ENCODE measurements around the gene LAMTOR4. TPM values are rescaled to one million over a fixed set of nuclear protein-coding genes. Genes with fewer than 3 reads are reported as not detected.
A peak's percentile ranks its signal among the peaks of the same experiment; 100 is the strongest.

Gene LAMTOR4
- total and polyA plus RNA-seq, 12 donors, result 33.1 to 266 (median 159) TPM

DNA sequence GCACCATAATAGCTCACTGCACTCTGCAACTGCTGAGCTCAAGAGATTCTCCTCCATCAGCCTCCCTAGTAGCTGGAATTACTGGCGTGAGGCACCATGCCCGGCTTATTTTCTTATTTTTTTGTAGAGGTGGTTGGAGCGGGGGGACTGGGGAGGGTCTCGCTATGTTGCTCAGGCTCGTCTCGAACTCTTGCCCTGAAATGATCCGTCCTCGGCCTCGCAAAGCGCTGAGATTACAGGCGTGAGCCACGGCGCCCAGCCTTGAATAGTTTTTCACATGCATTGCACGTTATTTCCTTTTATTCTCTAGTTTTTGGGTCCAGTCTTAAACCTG lies 526 bp upstream of the LAMTOR4 start:
- no peak for TF ChIP-seq POLR2A (IDR thresholded peaks at IDR 0.05)
- TF ChIP-seq CTCF (IDR thresholded peaks at IDR 0.05), result no peak
- peaks cover 0 to 16% of the 10 kb centered on the region in 2 donors for H3K4me1 ChIP-seq (replicated peaks in 1 of 2)
- H3K4me3 ChIP-seq, result peak overlapping the region in 1 of 4 donors; percentile 76
- H3K9me3 ChIP-seq (replicated peaks in 1 of 3), result no peaks in the 10 kb centered on the region
- WGBS, 4 donors, result 8 to 15% (median 12%) methylated on average over 14 of the region's 14 CpGs
- no peak for DNase-seq
- peak overlapping the region in 2 of 5 donors; percentile 68 to 69 for H3K27ac ChIP-seq
- intact Hi-C loops (cut with DNase I), result no loop called here
- H3K36me3 ChIP-seq (replicated peaks in 1 of 2), result peaks cover 0 to 2% of the 10 kb centered on the region in 2 donors
- H3K27me3 ChIP-seq, result no peaks in the 10 kb centered on the region

- Histone ChIP-seq H3K4me1 (replicated peaks in 1 of 2) (peaks cover under 1 to 22% of the 10 kb centered on the region in 2 donors), H3K27me3 (no peaks in the 10 kb centered on the region), H3K9me3 (replicated peaks in 1 of 3) (no peaks in the 10 kb centered on the region), H3K27ac (peak overlapping the region in 1 of 5 donors; percentile 21), H3K36me3 (replicated peaks in 1 of 2) (peaks cover 0 to 36% of the 10 kb centered on the region in 2 donors), H3K4me3 (no peak overlapping the region)
- no peak for DNase-seq
- TF ChIP-seq CTCF (IDR thresholded peaks at IDR 0.05) (no peak), POLR2A (IDR thresholded peaks at IDR 0.05) (no peak)
- intact Hi-C loops (cut with DNase I), result loop anchor here in 1 of 2 donors (10.0 kb wide), 1 partner anchor 62 kb away; the partner anchor contains the start of gene PVRIG
These were observed 3.7 kb downstream of the LAMTOR4 start for GRCh38 chr7:100152404-100152803.

- TF ChIP-seq POLR2A (IDR thresholded peaks at IDR 0.05), result no peak
- TF ChIP-seq CTCF (IDR thresholded peaks at IDR 0.05), result no peak
- Histone ChIP-seq H3K9me3 (replicated peaks in 1 of 3) (no peaks in the 10 kb centered on the region), H3K27me3 (no peaks in the 10 kb centered on the region), H3K27ac (no peak overlapping the region), H3K36me3 (replicated peaks in 1 of 2) (peaks cover 0 to 36% of the 10 kb centered on the region in 2 donors), H3K4me1 (replicated peaks in 1 of 2) (peaks cover 3 to 25% of the 10 kb centered on the region in 2 donors), H3K4me3 (no peak overlapping the region)
- 89 to 93% (median 91%) methylated on average over 8 to 18 of the region's 18 CpGs for WGBS, 4 donors
- intact Hi-C loops (cut with DNase I), result loop anchor here in 1 of 2 donors (10.0 kb wide), 1 partner anchor 62 kb away; the partner anchor contains the start of gene PVRIG
- no peak for DNase-seq
These were observed 4.4 kb downstream of the LAMTOR4 start for GRCh38 chr7:100152937-100153666.

- DNase-seq, result no peak
- WGBS, 4 donors, result 82 to 89% (median 86%) methylated on average over 16 of the region's 16 CpGs
- Histone ChIP-seq H3K27me3 (no peaks in the 10 kb centered on the region), H3K9me3 (replicated peaks in 1 of 3) (no peaks in the 10 kb centered on the region), H3K4me3 (no peak overlapping the region), H3K36me3 (replicated peaks in 1 of 2) (peaks cover 0 to 36% of the 10 kb centered on the region in 2 donors), H3K4me1 (replicated peaks in 1 of 2) (peaks cover 3 to 25% of the 10 kb centered on the region in 2 donors), H3K27ac (no peak overlapping the region)
- intact Hi-C loops (cut with DNase I), result loop anchor here in 1 of 2 donors (10.0 kb wide), 1 partner anchor 61 kb away; the partner anchor contains the start of gene PVRIG
- no peak for TF ChIP-seq CTCF (IDR thresholded peaks at IDR 0.05)
- TF ChIP-seq POLR2A (IDR thresholded peaks at IDR 0.05), result no peak
These were observed 5.2 kb downstream of the LAMTOR4 start for GRCh38 chr7:100153708-100154535.

Data from adrenal gland (tissue), 12 donors.